Stimulated activated naive CD8-positive, alpha-beta T cell treated with anti-CD3 and anti-CD28 coated beads, Interleukin-15, amount 100 ng/mL, for 72 hours (primary cell): Measurements from ENCODE around the gene RASSF8.
"Not testable (repeated sequence)": the region's sequence is repeated elsewhere in the genome, so short reads cannot be mapped to it uniquely, and the experiment has no call there.

ENCODE experiments used
- ATAC-seq: fragments of 150-1000 bp; cut with Tn5 transposase; 2 replicates; pipeline ENCODE4 v1.10.0; 2021; ENCODE audit warnings: mild to moderate bottlenecking, moderate library complexity
- DNase-seq, 2 donors: peaks; one replicate each; pipeline ENCODE4 v3.0.0; 2021 to 2022
- H3K27ac Mint-ChIP-seq, 2 donors: one replicate each; pipeline ENCODE4 v1.8.0; 2022; ENCODE audit warnings: mild to moderate bottlenecking in 2 of 2, mixed read lengths in 2 of 2, moderate library complexity in 2 of 2
- H3K27me3 Mint-ChIP-seq: one replicate; pipeline ENCODE4 v1.8.0; 2022; ENCODE audit warnings: mixed read lengths
- H3K4me1 Mint-ChIP-seq: one replicate; pipeline ENCODE4 v1.8.0; 2022; ENCODE audit warnings: mild to moderate bottlenecking, mixed read lengths
- H3K4me3 Mint-ChIP-seq, 2 donors: one replicate each; pipeline ENCODE4 v1.8.0; 2022; ENCODE audit warnings: mild to moderate bottlenecking in 2 of 2, mixed read lengths in 2 of 2, moderate library complexity in 1 of 2
- H3K9me3 Mint-ChIP-seq, 2 donors: one replicate each; pipeline ENCODE4 v1.8.0; 2022; ENCODE audit warnings: mixed read lengths in 2 of 2

The RASSF8 gene

DNA sequence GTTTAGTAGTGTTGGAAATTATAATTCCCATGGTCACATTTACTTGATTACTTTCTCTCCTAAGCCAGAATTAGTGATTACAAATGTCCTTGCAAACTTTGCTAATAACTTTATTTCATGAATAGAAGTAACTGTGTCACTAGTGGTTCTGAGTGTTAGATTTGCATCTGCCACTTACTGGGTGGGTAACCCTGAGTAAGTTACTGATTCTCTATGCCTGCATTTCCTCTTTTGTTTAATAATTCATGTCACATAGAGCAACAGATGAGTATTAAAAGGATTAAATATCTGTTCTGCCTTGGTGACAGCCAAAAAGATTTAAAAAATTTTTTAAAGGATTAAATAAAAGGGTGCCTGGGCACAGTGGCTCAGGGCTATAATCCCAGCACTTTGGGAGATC lies 87.7 kb downstream of the RASSF8 start:
- ATAC-seq (no peak), DNase-seq (no peak)
- no peak overlapping the region for H3K4me3 Mint-ChIP-seq
- H3K4me1 Mint-ChIP-seq, result no peaks in the 10 kb centered on the region
- H3K27me3 Mint-ChIP-seq, result peaks cover 8% of the 10 kb centered on the region
- no peaks in the 10 kb centered on the region for H3K9me3 Mint-ChIP-seq
- H3K27ac Mint-ChIP-seq, result no peak overlapping the region

- H3K4me3 Mint-ChIP-seq, result no peak overlapping the region
- DNase-seq, result no peak
Measured at GRCh38 chr12:26046906-26047305, 88.4 kb downstream of the RASSF8 start.

DNA sequence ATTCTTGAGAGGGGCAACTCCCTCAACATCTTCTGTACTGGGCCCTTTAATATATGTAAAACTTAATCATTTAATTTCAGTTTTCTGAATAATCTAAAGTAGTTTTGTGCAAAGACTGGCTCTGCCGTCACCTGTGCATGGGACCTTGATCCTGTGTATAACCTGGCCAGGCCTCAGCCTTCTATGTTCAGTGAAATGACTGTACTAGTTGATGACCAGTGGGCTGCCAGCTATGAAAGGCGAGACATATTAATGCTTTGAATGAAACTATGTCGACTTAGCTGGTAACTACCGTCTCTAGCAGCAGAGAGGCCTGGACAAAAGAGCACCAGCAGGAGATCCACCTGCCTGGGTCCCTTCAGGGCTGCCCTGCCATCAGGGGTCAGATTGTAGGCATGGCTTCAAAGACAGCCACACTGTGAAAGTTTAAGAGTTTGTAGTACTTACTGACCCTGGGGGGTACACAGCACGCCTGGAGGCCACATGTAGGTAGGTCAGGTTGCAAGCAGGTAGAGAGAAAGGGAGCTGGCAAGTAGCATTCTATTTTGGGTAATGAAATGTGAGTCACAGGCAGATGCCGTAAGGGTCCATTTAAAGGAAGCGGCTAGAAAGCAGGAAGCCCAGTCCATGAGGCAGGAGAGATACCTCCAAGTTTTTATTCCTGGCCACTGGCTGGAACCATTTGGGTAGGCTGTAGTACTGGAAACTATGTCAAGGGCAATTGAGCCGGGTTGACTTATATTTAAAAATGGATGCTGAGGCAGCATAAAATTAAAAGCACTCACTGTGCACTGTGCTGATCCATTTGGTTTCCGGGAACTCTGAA lies 89.1 kb downstream of the RASSF8 start:
- peaks cover 8% of the 10 kb centered on the region for H3K27me3 Mint-ChIP-seq
- DNase-seq, result no peak
- no peaks in the 10 kb centered on the region for H3K9me3 Mint-ChIP-seq
- no peak overlapping the region for H3K4me3 Mint-ChIP-seq
- ATAC-seq, result no peak
- no peak overlapping the region for H3K27ac Mint-ChIP-seq
- no peaks in the 10 kb centered on the region for H3K4me1 Mint-ChIP-seq

More at GRCh38 chr12:26046906-26047305, 88.4 kb downstream of the RASSF8 start:
- Mint-ChIP-seq H3K27me3 (peaks cover 8% of the 10 kb centered on the region), H3K4me1 (no peaks in the 10 kb centered on the region), H3K9me3 (no peaks in the 10 kb centered on the region), H3K27ac (no peak overlapping the region)
- ATAC-seq, result no peak

DNA sequence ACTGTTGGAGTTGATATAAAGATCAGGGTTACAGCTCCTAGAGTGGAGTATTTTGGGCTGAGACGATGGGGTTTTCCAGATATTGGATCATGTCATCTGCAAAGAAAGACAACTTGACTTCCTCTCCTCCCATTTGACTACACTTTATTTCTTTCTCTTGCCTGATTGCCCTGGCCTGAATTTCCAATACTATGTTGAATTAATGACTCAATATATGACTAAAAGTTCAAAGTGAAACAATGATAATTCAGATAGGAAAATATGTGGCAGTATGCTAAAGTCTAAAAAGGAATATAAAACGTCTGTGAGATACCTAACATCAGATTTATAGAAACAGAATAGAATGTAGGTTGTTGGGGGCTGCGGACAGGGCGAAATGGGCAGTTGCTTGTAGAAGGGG lies 94.2 kb downstream of the RASSF8 start:
- Mint-ChIP-seq H3K27me3 (no peaks in the 10 kb centered on the region), H3K27ac (no peak overlapping the region)
- no peak for DNase-seq

DNA sequence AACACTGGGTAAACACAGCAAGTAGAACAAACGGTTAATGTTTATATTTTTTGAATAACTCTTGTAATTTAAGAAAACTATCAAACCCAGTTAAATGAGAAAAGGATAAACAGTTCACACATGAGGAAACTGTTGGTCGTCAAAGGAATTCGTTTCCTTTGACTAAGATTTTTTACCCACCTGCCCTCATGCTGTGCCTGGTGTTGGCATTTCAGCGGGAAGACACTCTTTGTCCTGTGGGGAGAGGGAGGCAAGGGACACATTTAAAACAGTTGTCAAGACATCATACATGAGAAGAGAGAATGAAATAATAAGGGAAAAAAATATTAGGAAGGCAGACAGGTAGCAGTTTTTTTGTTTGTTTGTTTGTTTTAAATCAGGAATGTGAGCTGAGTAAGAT lies 95.9 kb downstream of the RASSF8 start:
- Mint-ChIP-seq H3K4me1 (no peaks in the 10 kb centered on the region), H3K9me3 (no peaks in the 10 kb centered on the region), H3K27me3 (no peaks in the 10 kb centered on the region), H3K4me3 (no peak overlapping the region), H3K27ac (no peak overlapping the region)
- no peak for DNase-seq
- no peak for ATAC-seq

More for the DNA sequence above, 94.2 kb downstream of the RASSF8 start:
- no peak for ATAC-seq
- Mint-ChIP-seq H3K9me3 (no peaks in the 10 kb centered on the region), H3K4me3 (no peak overlapping the region), H3K4me1 (no peaks in the 10 kb centered on the region)

GRCh38 chr12:26055087-26055486 lies 96.6 kb downstream of the RASSF8 start:
- Mint-ChIP-seq H3K9me3 (no peaks in the 10 kb centered on the region), H3K4me1 (no peaks in the 10 kb centered on the region), H3K4me3 (no peak overlapping the region), H3K27me3 (no peaks in the 10 kb centered on the region), H3K27ac (no peak overlapping the region)
- DNase-seq (no peak), ATAC-seq (no peak)

GRCh38 chr12:26056335-26056734 lies 97.9 kb downstream of the RASSF8 start:
- Mint-ChIP-seq H3K27me3 (no peaks in the 10 kb centered on the region), H3K4me3 (no peak overlapping the region), H3K27ac (no peak overlapping the region), H3K4me1 (no peaks in the 10 kb centered on the region), H3K9me3 (no peaks in the 10 kb centered on the region)
- DNase-seq, result no peak
- peak; percentile 52 for ATAC-seq

DNA sequence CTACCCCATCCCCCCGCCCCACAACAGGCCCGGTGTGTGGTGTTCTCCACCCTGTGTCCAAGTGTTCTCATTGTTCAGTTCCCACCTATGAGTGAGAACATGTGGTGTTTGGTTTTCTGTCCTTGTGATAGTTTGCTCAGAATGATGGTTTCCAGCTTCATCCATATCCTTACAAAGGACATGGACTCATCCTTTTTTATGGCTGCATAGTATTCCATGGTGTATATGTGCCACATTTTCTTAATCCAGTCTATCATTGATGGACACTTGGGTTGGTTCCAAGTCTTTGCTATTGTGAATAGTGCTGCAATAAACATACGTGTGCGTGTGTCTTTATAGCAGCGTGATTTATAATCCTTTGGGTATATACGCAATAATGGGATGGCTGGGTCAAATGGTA lies 98.8 kb downstream of the RASSF8 start:
- H3K27ac Mint-ChIP-seq, DNase-seq, H3K4me1 Mint-ChIP-seq, H3K9me3 Mint-ChIP-seq, H3K27me3 Mint-ChIP-seq, ATAC-seq, H3K4me3 Mint-ChIP-seq: not testable (repeated sequence)

- DNase-seq, result no peak
- Mint-ChIP-seq H3K4me3 (no peak overlapping the region), H3K4me1 (no peaks in the 10 kb centered on the region), H3K27me3 (peaks cover 1% of the 10 kb centered on the region), H3K27ac (no peak overlapping the region), H3K9me3 (no peaks in the 10 kb centered on the region)
- no peak for ATAC-seq
Measured at GRCh38 chr12:26058308-26058707, 99.8 kb downstream of the RASSF8 start.

DNA sequence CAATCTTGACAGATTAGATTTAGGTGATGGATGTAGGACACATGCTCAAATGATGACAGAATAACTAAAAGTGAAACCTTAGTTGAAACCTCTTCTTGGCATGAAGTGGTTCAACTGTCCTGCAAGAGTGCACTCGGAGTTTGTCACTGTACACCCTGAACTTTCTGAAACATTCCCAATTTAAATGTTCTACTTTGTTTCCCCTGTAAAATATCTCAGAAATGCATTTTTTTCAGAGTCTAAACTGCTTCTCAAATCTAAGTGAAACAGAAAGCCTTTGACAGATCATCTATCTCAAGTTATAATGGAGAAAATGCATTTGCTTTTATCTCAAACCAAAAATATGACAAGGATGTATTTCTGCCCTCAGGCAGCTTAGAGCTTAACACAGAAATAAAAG lies 100.3 kb downstream of the RASSF8 start:
- Mint-ChIP-seq H3K27me3 (peaks cover 6% of the 10 kb centered on the region), H3K9me3 (no peaks in the 10 kb centered on the region), H3K27ac (no peak overlapping the region), H3K4me1 (no peaks in the 10 kb centered on the region), H3K4me3 (no peak overlapping the region)
- no peak for ATAC-seq
- no peak for DNase-seq

DNA sequence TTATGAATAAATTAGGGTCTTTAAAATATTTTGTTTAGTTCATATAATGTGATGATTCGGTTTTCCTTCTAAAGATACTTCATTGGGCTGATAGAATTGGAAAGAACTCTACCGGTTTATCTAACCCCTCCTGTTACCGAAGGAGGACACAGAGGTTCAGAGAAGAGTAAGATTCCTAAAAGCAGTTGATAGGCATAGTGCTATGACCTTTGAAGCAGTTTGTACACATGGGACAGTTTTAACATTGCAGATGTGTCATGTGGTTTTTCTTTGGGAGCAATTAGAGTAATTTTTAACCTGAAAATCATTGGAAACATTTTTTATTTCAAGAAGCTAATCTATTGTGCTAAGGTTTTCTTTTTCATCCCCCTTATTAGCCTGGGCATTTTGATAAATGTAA lies 103.5 kb downstream of the RASSF8 start:
- ATAC-seq, result no peak
- H3K9me3 Mint-ChIP-seq, result no peaks in the 10 kb centered on the region
- H3K27me3 Mint-ChIP-seq, result peaks cover 9% of the 10 kb centered on the region
- H3K4me3 Mint-ChIP-seq, result no peak overlapping the region
- H3K27ac Mint-ChIP-seq, result no peak overlapping the region
- no peak for DNase-seq
- no peaks in the 10 kb centered on the region for H3K4me1 Mint-ChIP-seq

DNA sequence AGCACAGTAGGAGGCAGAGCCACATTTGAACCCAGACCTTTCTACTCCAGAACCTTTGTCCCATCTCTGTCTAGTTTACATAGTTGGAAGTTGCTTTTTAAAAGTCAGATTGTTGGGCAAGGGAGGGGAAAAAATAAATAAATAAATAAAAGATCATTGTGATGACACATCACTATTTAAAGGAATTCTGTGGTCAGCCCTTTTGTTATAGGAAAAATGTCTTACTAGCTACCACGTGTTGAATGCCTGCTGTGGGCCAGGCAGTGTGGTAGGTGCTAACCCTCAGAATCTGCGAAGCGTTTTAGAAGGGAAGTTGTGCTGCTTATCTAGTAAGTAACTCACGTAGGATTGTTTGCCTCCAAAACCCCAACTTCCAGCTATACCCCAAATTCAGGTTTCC lies 104.1 kb downstream of the RASSF8 start:
- H3K4me3 Mint-ChIP-seq, result no peak overlapping the region
- no peaks in the 10 kb centered on the region for H3K4me1 Mint-ChIP-seq
- no peaks in the 10 kb centered on the region for H3K9me3 Mint-ChIP-seq
- no peak overlapping the region for H3K27ac Mint-ChIP-seq
- DNase-seq (no peak), ATAC-seq (no peak)
- peaks cover 9% of the 10 kb centered on the region for H3K27me3 Mint-ChIP-seq

DNA sequence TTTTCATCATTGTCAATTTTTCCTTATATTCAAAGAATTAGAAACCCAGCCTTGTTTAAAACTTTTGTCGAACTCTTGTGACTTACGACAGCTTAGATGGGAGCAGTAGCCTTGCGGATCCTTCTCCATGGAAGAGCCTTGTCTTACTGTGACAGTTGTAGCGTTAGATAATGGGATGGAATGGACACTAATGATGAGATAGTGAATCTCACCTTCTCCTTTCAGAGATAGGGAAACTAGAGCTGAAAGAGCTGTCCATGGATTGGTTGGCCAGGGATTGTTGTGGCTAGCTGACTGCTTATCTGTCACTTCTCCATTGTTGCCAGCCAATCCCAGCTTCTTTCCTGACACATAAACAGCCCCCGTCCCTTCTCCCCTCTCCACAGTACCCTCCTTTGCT lies 107.0 kb downstream of the RASSF8 start:
- ATAC-seq (no peak), DNase-seq (no peak)
- Mint-ChIP-seq H3K4me3 (no peak overlapping the region), H3K27ac (no peak overlapping the region), H3K9me3 (no peaks in the 10 kb centered on the region), H3K27me3 (peaks cover 9% of the 10 kb centered on the region), H3K4me1 (no peaks in the 10 kb centered on the region)

DNA sequence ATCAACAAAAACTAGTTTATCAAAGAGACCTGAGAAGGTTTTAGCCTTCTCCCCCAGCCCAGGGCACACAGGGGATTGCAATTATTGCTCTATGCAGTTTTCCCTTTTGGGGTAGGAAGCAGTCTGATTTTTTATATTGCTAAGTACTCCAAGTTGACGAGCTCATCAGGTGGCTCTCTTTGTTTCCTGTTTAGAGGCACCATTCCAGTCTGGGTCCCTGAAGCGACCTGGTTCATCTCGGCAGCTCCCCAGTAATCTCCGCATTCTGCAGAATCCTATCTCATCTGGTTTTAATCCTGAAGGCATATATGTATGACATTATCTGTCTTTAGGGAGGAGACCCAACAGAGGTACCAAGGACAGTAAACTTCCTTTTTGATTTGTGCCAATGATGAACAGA lies 110.0 kb downstream of the RASSF8 start:
- no peaks in the 10 kb centered on the region for H3K9me3 Mint-ChIP-seq
- H3K27ac Mint-ChIP-seq, result no peak overlapping the region
- DNase-seq (no peak), ATAC-seq (no peak)
- peaks cover 6% of the 10 kb centered on the region for H3K27me3 Mint-ChIP-seq
- H3K4me1 Mint-ChIP-seq, result no peaks in the 10 kb centered on the region
- no peak overlapping the region for H3K4me3 Mint-ChIP-seq

- no peak overlapping the region for H3K27ac Mint-ChIP-seq
- H3K9me3 Mint-ChIP-seq, result no peaks in the 10 kb centered on the region
- no peak overlapping the region for H3K4me3 Mint-ChIP-seq
- no peaks in the 10 kb centered on the region for H3K4me1 Mint-ChIP-seq
- H3K27me3 Mint-ChIP-seq, result no peaks in the 10 kb centered on the region
- ATAC-seq (no peak), DNase-seq (no peak)
Measured at GRCh38 chr12:26069796-26070195, 111.3 kb downstream of the RASSF8 start.

GRCh38 chr12:26077915-26078702 lies 119.6 kb downstream of the RASSF8 start:
- ATAC-seq, result no peak
- H3K4me1 Mint-ChIP-seq, result no peaks in the 10 kb centered on the region
- H3K4me3 Mint-ChIP-seq, result no peak overlapping the region
- no peaks in the 10 kb centered on the region for H3K27me3 Mint-ChIP-seq
- no peak for DNase-seq
- no peak overlapping the region for H3K27ac Mint-ChIP-seq
- H3K9me3 Mint-ChIP-seq, result peaks cover 0 to 10% of the 10 kb centered on the region in 2 donors
